GM13977 (cell line): ENCODE data around the gene CXCL17.

Experiments used
- DNase-seq: peaks from one replicate; pipeline ENCODE4 v3.0.0; 2012; ENCODE audit warnings: low spot score
- in situ Hi-C: fragments of 300-500 bp; cut with MboI; formaldehyde crosslinking; loops from one replicate; pipeline ENCODE4 v1.12.0; 2022; ENCODE audit warnings: low sequenced_read_pairs, low pct_unique_long_range_greater_than_20kb, mixed read lengths, inconsistent platforms; ENCODE audit not compliant: unreplicated experiment
- TF ChIP-seq, protein P1 (sequence below): IDR thresholded peaks from 2 replicates; pipeline ENCODE4 v1.5.1; 2012; ENCODE audit warnings: mild to moderate bottlenecking, control low read depth; ENCODE audit not compliant: insufficient read depth; ENCODE audit errors: extremely low read depth, missing control alignments

Gene CXCL17

GRCh38 chr19:42426643-42427042, 16.1 kb downstream of the CXCL17 start:
- no peak for DNase-seq
- in situ Hi-C loops = no loop called here
- TF ChIP-seq, protein P1, sequence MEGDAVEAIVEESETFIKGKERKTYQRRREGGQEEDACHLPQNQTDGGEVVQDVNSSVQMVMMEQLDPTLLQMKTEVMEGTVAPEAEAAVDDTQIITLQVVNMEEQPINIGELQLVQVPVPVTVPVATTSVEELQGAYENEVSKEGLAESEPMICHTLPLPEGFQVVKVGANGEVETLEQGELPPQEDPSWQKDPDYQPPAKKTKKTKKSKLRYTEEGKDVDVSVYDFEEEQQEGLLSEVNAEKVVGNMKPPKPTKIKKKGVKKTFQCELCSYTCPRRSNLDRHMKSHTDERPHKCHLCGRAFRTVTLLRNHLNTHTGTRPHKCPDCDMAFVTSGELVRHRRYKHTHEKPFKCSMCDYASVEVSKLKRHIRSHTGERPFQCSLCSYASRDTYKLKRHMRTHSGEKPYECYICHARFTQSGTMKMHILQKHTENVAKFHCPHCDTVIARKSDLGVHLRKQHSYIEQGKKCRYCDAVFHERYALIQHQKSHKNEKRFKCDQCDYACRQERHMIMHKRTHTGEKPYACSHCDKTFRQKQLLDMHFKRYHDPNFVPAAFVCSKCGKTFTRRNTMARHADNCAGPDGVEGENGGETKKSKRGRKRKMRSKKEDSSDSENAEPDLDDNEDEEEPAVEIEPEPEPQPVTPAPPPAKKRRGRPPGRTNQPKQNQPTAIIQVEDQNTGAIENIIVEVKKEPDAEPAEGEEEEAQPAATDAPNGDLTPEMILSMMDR = no peak

GRCh38 chr19:42424712-42425131, 18.0 kb downstream of the CXCL17 start:
- DNase-seq = no peak

DNA sequence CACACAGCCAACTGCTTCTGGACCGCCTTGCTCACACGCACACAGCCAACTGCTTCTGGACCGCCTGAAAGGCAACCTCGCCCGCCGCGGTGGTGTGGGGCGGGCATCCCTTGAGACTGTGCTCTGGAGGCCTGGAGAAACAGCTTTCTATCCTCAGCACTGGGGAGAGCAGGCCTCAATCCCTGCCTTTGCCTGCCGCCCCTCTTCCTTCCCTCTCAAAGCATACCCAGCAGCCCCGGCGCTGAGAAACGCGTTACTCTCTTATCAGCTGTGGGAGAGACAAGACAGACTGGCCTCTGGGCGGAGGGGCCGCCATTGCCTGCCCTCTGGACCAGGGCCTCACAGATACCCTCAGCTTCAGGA, 18.4 kb downstream of the CXCL17 start:
- in situ Hi-C loops = no loop called here
- no peak for DNase-seq
- TF ChIP-seq, protein P1 = no peak

More at GRCh38 chr19:42424712-42425131, 18.0 kb downstream of the CXCL17 start:
- TF ChIP-seq, protein P1 = no peak
- in situ Hi-C loops = no loop called here

DNA sequence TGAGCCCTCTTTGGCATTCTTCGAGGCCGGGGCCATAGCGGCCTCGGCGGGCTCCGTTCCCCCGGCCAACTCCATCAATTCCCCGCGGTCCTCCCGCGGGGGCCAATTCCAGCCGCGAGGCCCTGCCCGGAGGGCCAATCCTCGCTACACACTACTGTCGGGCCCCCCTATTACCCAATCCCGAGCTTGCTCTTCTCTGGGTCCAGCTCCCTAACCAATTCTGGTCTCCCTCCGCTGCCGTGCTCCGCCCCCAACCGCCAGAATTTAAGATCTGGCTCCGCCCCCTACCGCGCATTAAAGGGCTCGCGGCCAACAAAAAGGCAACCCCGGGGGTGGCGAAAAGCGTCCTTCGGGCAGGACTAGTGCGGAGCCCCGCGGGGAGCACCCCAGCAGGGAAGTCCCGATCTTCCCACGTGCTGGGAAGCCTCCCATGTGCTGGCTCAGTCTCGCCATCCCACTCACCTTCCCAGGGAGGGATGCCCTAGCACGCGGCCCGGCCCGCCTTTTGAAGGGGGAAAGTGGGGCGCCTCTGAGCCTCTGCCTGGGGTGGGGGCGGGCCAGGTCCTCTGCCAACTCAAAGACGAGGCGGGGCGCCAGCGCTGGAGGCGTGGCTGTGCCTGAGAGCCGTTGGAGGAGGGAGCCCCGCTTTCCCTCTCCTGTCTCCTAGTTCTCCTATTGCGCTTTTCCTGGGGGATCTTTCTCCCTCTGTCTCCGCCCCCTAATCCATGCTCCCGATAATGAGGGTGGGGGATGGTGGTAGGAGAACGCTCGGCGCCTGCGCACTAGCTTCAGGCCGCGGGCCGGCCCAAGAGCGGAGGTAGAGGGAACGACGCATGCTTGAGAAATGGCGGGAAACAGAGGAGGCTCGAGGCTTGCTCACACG, 19.0 kb downstream of the CXCL17 start:
- in situ Hi-C loops = no loop called here
- TF ChIP-seq, protein P1 = no peak
- peak; percentile 96 for DNase-seq

- in situ Hi-C loops = no loop called here
- DNase-seq = peak; percentile 60
- TF ChIP-seq, protein P1 = no peak
These were observed 19.8 kb downstream of the CXCL17 start for GRCh38 chr19:42422901-42423461.

DNA sequence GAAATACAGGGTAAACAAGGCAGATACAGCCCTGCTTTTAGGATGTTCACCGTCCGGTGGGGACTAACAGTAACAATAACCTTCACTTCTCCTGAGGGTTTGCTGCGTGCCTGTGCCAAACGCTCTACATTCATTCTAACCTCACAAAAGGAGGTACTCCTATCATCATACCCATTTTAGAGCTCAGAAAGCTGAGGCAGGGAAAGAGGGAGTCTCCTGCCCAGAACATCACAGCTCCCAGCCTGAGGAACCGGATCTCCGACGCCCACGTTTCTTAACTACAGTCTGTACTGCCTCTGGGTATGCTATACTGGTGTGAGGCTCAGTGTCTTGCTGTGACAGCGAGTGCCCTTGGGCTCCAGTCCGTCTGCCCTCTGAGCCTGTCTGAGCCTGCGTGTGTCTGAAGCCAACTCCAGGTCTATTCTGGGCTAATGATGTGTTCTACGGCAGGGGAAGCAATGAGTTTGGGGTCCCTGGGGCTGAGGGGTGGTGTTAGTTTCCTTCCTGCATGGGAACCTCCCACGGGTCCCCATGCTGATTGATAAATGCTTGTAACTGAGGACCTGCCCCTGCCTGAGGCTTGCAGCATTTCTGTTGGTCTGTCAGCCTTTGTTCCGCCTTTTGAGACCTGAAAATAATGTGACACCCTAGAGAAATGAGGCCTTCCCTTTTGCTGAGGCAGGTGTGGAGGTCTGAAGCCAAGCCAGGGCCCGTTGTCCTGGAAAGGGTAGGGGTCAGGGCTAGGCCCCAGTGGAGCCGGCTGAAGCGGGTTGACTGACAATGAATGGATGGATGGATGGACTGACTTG, 20.4 kb downstream of the CXCL17 start:
- DNase-seq = peak; percentile 57
- in situ Hi-C loops = no loop called here
- TF ChIP-seq, protein P1 = no peak
